NCI-H2196 treated with DMSO at 0.1 percent for 48 hours (cell line): Measurements from ENCODE around the gene ECT2.
"Not testable (repeated sequence)": the region's sequence is repeated elsewhere in the genome, so short reads cannot be mapped to it uniquely, and the experiment has no call there.

Source experiments
- DNase-seq: peaks from one replicate; lab custom pipeline; 2025; ENCODE audit not compliant: unreplicated experiment; lab: John Stamatoyannopoulos, UW

The ECT2 gene

GRCh38 chr3:172750368-172751174, at the start of gene ECT2:
ECT2 (plus strand) TSS chr3:172750726; CDS start chr3:172754531, 3,805 bp downstream.
- peak; percentile 100 for DNase-seq

- no peak for DNase-seq
These were observed 49.5 kb upstream of the ECT2 start for GRCh38 chr3:172700936-172701455.

DNA sequence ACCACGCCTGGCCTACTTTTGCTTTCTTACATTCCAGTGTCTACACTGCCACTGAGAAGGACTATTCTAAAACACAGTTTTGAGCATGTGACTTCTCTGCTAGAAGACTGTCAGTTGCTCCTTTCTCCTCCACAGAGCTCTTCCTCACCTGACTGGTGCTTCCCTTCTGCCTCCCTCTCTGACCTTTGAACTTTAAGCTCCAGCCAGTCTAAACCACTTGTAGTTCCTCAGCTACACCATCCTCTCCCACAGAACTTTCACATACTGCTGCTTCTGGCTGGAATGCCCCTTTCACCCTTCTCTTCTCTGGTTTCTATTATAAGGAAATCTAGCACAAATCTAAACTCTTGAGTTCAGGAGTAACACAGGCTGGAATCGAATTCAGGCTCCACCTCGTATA, 48.8 kb upstream of the ECT2 start:
- DNase-seq: no peak

GRCh38 chr3:172702256-172702655, 48.3 kb upstream of the ECT2 start:
- DNase-seq: no peak

DNA sequence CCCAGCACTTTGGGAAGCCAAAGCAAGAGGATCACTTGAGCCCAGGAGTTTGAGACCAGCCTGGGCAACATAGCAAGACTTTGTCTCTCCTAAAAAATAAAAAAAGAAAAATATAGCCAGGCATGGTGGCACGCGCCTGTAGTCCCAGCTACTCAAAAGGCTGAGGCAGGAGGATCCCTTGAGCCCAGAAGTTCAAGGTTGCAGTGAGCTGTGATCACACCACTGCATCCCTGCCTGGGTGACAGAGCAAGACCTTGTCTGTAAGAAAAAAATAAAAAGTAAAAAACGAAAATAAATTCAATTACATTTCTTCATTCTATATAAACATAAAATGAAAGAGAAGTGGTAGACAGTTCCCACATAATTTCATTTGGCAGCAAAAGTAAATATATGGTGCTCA, 47.8 kb upstream of the ECT2 start:
- not testable (repeated sequence) for DNase-seq

- DNase-seq: no peak
These were observed 46.5 kb upstream of the ECT2 start for GRCh38 chr3:172704001-172704400.

- DNase-seq: no peak
These were observed 45.4 kb upstream of the ECT2 start for GRCh38 chr3:172705170-172705569.

DNA sequence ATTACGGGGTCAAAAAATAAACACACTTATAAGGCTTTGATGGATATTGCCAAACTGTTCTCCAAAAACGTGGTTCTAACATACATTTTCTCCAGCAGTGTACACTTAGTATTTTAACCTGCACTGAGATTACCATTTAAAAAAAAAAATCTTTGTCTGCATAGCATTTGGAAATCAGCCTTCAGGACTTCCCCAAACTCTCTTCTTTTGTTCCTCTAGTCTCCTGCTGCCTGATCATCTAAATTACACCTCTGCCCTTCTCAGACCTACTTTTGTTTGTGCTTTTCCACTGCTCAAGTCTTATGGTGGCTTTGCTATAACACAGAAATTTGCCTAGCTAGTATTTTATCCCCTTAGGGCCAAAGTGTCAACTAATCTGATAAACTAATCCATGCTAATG, 43.5 kb upstream of the ECT2 start:
- DNase-seq: no peak

GRCh38 chr3:172707967-172708366, 42.6 kb upstream of the ECT2 start:
- no peak for DNase-seq

DNA sequence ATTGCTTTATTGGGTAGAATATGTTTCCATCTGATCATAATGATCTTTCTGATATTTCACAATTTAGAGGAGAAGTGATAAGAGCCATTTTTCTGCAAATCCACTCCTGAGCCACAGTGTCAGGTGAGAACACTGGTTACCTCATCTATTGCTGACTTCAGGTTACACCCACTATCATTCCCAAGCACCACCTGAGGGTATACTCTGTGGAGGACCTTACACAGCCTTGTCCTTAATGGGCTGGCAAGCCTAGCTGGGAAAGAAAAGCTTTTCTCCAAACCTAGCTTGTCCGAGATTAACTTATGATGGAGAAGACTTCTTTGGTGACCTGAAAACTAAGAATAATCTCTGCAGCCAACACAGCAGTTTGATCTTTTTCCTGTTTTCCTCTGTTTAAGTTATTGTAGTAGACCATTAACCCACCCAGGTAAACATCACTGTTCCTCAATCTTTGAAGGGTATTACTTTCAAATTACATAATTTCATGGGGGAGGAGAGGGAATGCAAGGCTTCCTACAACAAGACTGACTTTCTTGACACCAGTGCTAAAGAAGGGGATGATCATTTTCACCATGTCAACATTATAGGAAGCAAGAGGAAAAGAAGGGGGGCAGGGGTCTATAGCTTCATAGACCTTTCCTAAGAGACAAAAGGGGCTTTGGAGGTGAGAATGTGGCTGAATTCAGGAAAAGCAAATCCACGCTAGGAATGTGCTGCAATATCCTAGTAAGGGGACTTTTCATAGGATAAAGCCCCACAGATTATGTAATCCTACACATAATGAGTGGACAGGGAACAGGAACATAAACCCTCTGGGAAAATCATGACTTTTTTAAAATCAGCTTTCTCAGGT, 41.4 kb upstream of the ECT2 start:
- DNase-seq: no peak

DNA sequence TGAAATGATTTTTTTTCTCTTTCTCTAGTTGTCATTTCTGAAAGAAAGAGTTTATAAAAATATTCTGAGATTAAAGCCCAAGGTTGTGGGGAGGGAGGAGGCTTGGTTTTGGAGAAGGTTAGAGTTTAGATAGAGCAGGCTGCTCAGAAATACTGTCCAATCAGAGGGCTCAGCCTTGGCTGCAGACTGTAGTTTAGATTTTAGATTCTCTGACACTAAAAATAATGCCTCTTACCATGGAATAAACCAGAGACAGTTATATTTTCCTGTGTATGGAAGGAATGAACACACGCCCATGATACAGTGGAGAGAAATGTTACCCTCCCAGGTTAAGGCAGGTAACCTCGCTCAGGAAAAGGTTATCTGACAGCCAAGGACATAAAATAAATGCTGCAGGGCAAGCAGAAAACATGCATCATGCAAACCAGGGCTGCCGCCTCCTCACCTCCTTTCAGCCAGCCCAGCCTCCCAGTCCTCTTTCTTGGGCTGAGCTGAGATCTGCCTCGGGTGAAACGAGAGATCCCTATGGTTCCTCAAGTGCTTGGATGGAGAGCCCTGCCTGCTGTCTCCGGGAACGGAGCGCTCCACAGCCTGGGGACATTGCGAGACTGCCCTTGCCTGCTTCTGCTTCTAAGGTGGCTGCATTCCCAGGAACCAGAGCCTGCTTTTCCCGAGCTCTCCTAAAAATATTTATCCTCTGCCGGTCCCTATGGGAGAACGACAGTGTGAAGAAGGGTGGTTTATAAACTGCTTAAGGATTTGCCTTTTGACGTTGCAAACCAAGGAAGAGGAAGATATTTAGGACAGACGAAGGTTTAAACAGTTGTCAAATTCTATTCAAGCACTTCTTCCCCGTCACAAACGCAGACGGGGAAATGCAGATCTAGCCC, 40.5 kb upstream of the ECT2 start:
- DNase-seq: no peak

DNA sequence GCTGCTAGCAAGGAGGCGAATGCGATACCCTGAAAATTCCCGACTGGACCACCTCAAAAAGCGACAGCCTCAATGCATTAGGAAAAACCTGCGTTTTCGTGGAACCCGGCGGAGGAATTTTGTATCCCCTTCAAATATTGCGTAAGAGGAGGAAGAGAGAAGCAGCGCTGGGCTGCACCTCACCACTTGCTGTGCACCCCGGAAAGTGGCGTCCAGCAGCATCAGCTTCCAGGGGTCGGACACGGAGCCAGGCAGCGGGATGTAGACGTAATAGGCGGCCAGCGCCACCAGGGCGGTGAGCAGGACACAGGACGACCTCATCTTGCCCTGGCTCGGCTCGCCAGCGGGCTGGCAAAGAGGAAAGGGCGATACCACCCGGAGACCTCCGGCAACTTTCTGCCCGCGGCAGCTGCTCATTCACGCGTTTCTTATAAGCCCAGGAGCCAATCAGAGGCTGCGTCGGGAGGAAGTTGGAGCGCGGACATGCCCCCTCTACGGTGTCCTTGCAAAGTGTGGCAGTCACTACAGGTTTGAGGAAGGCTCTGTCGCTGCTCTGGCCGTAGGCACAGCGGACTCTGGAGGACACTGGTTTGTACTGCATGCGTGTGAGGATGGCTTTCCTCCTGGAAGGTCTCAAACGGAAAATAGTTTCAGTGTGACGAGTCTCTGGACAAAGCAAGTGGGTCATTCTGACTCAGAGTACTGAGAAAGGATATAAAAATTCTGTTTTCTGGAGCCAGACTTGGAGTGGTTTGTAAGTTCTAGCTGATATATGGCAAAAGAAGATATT, 39.7 kb upstream of the ECT2 start, which contains the start of gene NCEH1:
Gene NCEH1, minus strand, starts transcription at position 404 of the 790 bp plus-strand sequence. Its CDS starts 83 bp downstream, at position 321.
- DNase-seq: peak; percentile 97

DNA sequence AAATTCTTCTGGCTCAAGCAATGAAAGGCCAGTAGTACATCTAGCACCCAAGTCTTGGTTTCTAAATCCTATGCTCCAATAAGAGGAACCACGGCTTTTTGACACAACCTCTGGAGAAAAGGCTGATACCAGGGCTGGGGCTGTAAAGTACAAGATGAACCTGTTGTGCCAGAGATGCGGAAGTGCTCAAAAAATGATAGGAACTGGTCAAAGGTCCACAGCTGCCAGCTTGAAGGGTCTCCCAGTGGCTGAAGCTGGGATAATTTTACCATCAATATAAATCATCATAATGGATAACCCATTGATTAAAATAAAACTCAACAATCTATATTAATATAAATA, 39.1 kb upstream of the ECT2 start:
- DNase-seq: no peak

DNA sequence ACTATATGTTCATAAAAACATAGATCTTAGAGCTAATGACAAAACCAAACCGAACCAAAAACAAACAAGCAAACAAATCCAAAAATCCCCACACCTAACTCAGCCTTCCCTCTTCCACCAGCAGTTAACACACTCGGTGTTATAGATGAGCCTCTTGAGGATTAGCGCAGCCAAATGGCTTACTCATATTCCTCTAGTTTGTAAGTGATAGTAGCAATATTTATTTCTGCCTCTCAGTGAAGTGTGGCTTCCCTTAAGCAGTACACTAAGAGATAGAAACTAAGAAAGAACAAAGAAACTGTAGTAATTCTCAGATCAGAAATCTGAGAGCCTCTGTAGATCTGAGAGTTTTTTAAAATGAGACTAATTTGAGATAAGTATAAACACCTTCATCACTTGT, 37.2 kb upstream of the ECT2 start:
- DNase-seq: no peak

DNA sequence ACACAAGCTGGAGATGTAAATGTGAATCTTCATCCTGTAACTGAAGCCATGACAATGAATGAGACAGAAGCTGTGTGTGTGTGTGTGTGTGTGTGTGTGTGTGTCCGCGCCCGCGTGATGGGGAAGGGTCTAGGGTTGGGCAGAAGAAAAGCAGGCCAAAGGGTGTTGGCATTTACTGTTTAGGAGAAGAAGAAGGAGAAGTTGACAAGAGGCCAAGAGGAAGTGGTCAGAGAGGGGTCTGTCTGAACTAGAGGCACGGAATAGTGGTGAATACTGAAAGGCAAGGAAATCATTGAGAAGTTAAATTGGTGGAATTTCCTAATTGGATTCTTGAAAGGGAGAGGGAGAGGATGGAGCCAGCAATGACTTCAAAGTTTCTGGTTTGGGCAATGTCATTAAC, 34.0 kb upstream of the ECT2 start:
- DNase-seq: no peak

- DNase-seq: no peak
These were observed 32.9 kb upstream of the ECT2 start for GRCh38 chr3:172717493-172718088.

GRCh38 chr3:172722536-172723040, 27.9 kb upstream of the ECT2 start:
- DNase-seq: not testable (repeated sequence)

- DNase-seq: no peak
These were observed 24.1 kb upstream of the ECT2 start for GRCh38 chr3:172726380-172726779.

GRCh38 chr3:172735014-172735413, 15.5 kb upstream of the ECT2 start:
- no peak for DNase-seq

DNA sequence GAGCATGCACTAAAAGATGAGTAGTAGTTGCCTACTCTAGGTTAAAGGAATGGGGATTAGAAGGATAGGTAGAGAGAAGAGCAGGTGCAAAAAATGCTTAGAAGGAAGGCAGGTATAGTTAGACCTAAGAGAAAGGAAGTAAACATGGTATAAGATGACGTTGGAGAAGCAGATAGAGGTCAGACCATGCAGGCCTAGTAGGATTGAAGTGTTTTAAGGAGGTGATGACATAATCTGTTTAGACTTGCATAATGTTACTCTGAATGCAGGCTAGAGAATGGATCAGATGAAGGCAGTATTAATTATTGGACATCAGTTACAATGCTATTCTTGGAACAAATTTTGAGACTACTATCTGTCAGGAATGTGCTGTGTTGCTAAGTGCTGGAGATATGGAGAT, 11.1 kb upstream of the ECT2 start:
- no peak for DNase-seq
